GM18861 (cell line): ENCODE measurements around the gene PSMB9.
"Not testable (repeated sequence)": the region's sequence is repeated elsewhere in the genome, so short reads cannot be mapped to it uniquely, and the experiment has no call there.

Source experiments
- ATAC-seq: cut with Tn5 transposase; IDR thresholded peaks from one replicate; pipeline ENCODE4 v1.9.1; 2021; ENCODE audit not compliant: unreplicated experiment

Gene PSMB9

DNA sequence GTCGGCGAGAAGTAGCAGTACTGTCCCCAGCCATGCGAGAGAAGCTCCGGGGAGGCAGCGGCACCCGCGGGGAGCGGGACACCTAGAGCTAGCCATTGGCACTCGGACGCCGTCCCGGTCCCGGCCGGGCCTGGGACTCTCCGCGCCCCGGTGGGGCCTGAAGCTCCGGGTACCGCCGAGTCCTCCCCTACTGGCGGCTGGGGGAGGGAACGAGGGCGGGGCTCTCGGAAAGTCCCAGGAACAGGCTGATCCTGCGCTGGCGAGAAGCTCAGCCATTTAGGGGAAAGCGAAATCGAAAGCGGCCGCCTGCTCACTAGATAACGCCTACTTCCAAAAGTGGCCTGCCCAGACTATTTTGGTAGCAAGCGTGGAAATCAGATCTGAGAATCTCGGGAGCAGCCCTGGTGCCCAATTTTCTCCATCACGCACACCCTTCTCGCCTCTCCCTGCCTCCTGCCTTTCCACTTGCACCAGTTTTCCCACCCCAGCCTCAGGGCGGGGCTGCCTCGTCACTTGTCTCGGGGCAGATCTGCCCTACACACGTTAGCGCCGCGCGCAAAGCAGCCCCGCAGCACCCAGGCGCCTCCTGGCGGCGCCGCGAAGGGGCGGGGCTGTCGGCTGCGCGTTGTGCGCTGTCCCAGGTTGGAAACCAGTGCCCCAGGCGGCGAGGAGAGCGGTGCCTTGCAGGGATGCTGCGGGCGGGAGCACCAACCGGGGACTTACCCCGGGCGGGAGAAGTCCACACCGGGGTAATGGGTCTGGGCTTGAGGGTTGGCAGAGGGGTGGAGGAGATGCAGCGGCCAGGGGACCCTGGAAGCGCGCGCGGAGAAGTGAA, at the start of gene PSMB9, which contains the start of gene TAP1:
Gene PSMB9, plus strand, starts transcription at position 652 of the 835 bp plus-strand sequence. Its CDS starts 38 bp downstream, at position 690.
Gene TAP1, minus strand, starts transcription at position 164 of the 835 bp plus-strand sequence. Its CDS starts 68 bp downstream, at position 96.
- peak; percentile 63 for ATAC-seq

DNA sequence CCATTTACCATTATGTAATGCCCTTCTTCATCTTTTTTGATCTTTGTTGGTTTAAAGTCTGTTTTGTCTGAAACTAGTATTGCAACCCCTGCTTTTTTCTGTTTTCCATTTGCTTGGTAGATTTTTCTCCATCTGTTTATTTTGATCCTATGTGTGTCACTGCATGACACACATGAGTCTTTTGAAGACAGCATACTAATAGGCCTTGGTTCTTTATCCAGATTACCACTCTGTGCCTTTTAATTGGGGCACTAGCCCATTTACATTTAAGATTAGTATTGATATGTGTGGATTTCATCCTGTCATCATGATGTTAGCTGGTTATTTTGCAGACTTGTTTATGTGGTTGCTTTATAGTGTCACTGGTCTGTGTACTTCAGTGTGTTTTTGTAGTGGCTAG, 48.6 kb upstream of the PSMB9 start:
- ATAC-seq: not testable (repeated sequence)

DNA sequence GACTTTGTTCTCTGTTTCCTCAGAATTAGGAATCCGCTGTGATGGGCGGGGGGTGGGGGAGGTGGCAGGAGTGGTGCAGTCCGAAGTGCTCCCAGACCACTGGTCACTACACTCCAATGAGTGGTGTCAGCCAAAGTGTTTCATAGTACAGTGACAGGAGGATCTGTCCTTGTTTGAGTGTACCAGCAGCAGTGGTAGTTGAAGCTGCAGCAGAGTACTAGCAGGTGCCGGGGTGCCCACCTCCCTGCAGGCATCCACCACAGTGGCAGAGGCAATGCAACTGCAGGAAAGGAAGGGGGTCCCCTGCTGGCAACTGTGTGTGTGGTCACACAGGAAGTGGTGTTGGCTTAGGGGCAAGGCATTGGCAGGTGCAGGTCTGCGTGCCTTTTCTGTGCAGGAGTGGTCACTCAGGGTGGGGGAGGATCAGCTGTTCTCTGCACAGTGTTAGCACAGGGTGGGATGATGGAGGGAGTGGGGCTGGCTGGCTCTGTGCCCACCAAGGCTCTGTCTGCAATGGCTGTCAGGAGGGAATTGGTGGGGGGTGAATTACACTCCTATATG, 46.9 kb upstream of the PSMB9 start:
- ATAC-seq: no peak

DNA sequence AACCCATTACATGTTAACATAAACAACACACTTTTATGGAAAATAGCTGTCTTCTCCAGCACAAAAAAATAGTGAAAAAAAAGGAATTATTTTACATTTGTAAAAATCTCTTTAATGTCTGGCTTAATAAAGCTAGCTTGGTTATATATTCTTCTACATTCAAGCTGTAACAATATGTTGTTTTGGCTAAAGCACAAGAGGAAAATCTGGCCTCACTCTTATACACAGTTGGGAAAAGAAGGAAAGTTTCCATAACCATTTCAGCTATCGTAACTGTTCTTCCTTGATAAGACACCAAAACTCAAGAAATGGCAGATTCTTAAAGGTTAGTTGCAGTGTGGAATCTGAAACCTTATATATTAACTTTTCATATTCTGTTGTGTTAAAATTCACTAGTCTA, 44.8 kb upstream of the PSMB9 start:
- no peak for ATAC-seq

DNA sequence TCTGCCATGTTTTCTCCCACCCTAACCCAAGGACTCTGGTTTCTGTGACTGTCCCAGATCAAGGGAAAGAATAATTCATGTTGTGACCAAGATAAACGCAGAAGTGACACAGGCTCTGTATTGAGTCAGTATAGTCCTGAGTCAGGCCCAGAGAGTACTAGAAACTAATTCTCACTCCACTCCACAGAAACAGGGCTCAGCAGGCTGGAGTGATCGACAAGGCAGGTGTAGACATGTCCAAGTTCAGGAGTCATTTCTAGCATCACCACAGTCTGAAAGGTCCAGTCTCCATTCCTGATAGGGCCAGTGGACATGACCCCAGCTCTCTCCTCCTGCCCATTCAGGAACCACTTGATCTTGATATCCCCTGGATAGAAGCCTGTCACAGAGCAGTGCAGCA, 39.8 kb upstream of the PSMB9 start:
- no peak for ATAC-seq

DNA sequence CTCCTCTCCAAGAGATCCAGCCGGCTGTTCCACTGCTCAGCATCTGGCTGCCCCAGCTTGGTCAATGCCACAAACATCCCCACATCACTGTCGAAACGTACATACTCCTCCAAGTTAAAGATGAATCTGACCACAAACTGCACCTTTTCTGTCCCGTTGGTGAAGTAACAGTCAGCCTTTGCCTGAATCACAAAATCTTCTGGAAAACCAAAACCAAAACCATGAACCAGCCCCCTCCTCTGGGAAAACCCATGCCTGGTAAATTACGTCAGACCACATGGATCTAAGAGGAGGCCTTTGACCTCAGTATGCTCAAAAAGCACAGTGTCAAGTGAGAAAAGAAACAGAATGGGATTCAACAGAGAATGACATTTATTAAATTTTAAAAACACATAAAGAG, 38.9 kb upstream of the PSMB9 start:
- ATAC-seq: no peak

DNA sequence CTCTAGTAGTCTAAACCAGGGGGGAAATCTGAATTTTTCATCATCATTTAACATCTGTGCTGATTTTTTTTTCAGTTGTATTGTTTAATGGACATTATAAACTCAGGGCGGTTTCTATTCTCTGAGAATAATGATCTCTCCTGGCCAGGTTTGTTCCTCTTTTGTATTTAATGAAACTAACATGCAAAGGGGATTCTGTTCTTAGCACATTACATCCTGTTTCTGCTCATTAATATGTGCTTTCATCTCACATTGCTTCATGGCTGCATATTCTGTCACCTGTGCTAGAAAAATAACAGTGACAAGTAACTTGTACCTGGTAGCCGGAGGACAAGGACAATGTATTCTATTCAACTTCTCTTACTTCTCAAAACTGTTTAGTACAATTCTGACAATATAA, 38.0 kb upstream of the PSMB9 start:
- ATAC-seq: peak; percentile 39

DNA sequence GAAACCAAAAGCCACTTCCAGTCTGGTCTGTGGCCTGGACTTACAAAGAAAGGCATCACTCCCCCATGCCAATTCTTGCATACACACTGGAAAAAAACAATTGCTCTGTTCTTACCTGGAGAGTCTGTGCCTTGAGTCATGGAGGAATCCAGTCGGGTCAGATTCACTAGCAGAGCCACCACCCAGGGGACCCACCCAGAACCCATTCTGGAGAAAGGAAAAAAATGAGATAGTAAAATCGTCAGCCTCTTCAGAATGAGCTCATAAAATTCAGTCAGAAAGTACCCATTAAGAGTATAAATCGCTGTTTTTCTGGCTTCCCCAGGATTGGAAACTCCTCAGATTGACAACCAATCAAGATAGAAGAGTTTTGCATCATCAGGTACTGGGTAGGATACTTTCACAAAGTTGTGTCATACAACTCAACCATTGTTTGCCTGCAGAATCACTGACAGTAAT, 37.2 kb upstream of the PSMB9 start, which contains the start of gene HLA-DOB:
Gene HLA-DOB, minus strand, starts transcription at position 257 of the 459 bp plus-strand sequence. Its CDS starts 51 bp downstream, at position 206.
- ATAC-seq: peak; percentile 53

DNA sequence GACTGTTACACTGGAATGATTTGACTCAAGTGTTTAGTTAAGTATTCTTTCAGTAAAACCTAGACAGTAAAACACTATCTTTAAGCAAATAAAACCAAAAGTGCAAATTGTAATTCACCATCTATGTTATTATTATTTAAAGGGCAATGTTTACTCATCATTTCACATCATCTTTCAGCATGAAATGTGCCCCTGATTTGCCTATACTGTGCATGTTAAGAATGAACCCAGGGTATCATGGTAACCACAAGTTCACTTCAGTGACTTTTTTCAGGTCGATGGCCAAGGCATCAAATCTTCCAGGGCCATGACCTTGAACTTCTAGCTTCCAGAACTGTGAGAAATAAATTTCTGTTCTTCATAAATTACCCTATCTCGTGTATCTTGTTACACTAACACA, 35.1 kb upstream of the PSMB9 start:
- ATAC-seq: no peak

DNA sequence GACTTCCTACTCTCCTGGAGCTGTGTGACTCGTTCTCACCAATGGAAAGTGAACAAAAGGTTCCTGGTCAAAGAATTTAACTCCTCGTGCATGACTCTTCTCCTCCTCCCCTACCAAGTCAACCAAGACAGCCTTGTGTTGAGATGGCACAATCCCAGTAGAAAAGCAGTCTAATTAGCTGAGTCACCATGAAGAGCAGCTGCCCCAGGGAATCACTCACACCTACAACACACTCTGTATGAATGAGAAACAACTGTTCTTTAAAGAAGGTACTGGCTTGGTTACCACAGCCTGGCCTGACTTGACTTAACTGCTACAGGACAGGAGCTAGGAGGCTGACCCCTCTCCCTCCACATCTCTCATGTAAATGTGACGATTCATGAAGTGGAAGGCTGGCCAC, 34.3 kb upstream of the PSMB9 start:
- no peak for ATAC-seq

DNA sequence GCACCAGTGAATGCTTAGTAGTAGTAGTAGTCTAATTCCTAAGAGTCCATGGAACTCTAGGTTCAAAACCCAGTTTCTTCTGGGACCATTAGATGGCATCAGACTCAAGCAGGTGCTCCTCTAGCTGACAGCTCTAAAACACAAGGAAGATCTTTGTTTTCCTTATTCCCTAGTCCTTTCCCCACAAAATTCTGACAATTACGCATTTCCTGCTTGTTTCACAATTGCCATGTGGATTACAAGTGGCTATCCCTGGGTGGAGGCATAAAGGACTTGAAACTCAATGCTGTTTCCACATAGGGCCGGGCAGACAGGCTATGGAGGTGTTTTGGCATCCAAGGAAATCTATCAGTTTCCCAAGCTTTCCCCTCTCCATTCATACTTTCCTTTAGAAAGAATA, 28.0 kb upstream of the PSMB9 start:
- no peak for ATAC-seq

DNA sequence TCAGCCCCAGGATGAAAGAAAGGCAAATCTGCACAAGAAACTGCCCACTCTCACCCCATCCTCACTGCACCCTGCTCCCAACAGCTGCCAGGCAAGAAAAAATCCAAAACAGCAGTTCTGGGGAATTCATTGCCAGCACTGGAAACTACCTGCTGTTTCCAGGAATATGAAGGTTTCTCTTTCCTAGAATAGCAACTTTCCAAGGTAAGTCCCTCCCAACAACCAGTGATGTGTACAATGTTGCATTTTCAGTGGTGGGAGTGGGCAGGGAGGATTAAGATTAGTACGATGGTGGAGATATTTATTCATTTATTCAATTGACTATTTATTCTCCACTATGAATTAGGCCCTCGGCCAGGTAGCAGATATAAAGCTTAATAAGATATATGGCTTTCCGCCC, 27.0 kb upstream of the PSMB9 start:
- no peak for ATAC-seq

DNA sequence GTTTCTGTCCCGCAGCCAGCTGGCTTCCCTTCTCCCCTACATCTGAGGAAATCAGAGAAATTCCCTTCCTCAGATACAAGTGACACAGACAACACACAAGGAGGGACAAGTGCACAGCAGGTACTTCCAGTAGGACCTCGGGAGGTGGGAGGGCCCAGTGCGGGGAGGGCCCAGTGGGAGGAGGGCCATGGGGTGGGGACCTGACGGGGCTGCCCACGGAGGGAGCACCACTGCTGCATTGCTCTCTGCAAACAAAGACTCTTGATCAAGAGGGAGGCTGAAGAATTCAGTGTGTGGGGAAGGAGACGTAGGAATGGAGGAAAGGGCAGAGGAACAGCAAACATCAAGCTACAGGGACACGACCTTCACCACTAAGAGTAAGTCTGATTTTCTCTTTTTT, 24.5 kb upstream of the PSMB9 start:
- ATAC-seq: no peak

DNA sequence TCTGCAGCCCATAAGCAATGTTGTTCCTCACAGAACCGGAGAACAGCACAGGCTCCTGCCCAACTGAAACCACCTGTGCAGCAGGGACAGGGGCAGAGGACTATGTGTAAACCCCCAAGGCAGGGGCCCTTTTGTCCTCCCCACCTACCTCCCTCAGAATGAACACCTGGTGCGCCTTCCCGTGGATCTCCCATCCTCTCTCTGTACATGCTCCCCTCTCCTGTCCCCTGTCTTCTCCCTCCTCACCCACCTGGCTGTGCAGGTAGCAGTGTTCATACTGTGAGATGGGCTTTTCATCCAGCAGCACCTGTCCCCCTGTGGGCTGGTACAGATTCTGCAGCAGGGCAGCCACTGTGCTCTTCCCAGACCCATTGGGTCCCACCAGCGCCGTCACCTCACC, 24.0 kb upstream of the PSMB9 start:
- no peak for ATAC-seq

DNA sequence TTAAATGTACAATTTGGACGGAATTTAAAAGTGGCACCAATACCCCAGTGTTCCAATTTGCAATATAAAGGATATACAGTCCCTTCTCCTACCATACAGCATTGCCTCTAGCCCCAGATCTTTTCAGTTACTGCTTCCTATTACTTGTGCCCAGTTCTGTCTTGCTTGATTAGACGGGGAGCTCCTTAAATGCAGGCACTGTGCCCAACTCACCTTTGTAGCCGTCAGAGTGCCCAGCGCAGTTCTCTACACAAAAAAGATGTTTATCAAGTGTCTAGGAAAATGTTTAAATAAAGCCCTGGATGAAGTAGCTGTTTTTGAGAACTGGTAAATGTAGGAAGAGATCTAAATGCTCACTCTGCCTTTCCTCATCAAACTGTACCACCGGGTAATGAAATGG, 23.1 kb upstream of the PSMB9 start:
- no peak for ATAC-seq

DNA sequence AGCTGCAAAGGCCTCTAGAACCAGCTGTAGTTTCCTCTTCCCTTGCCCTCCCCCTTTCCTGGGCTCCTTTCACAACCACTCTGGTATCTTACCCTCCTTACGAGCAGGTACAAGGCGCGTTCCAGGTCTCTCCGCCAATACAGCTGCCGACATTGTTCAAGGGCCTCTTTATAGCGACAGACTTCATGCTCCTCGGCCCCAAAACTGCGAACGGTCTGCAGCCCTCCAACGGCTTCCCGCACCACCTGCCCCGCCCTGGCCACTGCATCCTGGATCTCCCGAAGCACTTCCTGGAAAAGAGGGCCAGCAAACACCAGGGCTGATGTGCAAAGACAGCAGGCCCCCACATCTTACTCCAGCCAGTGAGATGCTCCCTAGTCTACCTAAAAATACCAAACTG, 21.5 kb upstream of the PSMB9 start:
- no peak for ATAC-seq

DNA sequence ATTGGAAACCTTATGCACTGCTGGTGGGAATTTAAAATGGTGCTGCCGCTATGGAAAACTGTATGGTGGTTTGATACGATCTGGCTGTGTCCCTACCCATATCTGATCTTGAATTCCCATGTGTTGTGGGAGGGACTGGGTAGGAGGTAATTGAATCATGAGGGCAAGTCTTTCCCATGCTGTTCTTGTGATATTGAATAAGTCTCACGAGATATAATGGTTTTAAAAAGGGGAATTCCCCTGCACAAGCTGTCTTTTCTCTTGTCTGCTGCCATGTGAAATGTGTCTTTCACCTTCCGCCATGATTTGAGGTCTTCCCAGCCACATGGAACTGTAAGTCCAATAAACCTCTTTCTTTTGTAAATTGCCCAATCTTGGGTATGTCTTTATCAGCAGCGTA, 20.3 kb upstream of the PSMB9 start:
- no peak for ATAC-seq

DNA sequence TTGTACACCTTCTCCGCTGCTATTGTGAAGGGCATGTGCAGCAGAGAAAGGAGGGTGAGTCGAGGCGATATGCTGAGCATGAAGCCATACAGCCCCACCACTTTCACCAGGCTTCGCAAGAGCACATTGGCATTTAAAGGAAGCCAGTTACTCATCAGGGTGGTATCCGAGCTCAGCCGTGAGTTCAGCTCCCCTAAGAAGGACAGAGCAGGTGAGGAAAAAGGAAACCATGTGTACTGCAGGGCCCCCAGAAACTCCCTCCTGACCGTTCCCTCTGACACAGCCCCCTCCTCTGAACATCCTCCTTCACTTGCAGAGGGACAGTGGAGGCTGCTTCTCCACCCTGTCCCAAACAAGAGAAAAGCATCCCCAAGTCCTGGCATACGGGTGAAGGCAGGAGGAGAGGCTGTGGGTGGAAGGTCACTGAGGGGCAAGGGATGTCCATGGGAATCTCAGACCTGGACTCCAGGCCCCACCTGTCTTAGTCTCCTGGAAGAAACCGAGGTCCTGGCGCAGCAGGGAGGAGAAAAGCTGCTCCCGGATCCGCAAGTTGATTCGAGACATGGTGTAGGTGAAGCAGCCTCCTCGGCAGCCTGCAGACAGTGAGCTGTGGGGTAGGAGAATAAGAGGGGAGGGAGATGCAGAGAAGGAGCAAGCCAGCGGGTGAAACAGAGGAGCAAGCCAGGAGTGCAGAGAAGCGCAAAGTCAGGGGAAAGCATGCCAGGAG, 18.7 kb upstream of the PSMB9 start:
- no peak for ATAC-seq

DNA sequence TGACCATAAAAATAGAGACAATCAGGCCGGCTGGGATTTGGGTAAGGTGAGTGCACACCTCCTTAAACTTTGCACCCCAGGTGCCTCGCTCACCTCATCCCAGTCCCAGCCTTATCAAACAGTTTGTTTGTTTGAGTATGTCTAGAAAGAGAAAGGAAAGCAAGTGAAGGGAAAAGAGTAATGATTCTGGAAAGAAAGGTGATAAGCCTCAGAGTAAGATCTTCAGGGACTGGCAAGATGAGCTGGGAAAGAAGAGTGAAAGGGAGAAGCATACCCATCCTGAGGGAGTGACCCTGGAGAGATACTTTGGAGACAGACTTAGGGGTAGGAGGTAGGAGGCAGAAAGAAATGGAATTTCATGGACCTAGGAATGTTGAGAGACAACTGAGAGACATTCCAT, 17.1 kb upstream of the PSMB9 start:
- no peak for ATAC-seq

DNA sequence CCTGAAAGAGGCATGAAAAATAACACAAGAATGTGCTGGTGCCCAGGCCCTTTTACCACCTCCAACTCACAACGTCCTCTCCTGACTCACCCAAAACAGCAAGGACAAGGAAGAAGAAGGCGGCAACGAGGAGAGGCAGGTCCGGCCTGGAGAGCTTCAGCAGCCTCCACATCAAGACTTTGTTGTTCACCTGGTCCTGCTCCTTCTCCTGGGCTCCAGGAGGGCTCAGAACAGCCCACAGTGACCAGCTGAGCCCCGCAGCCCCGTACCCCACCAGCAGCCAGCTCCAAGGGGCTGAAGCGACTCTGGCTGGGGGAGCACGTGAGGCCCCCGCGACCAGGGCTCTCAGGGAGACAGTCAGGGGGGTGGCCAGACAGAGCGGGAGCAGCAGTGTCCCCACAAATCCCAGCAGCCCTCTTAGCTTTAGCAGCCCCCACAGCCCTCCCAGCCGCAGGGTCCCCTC, 16.3 kb upstream of the PSMB9 start:
- no peak for ATAC-seq

DNA sequence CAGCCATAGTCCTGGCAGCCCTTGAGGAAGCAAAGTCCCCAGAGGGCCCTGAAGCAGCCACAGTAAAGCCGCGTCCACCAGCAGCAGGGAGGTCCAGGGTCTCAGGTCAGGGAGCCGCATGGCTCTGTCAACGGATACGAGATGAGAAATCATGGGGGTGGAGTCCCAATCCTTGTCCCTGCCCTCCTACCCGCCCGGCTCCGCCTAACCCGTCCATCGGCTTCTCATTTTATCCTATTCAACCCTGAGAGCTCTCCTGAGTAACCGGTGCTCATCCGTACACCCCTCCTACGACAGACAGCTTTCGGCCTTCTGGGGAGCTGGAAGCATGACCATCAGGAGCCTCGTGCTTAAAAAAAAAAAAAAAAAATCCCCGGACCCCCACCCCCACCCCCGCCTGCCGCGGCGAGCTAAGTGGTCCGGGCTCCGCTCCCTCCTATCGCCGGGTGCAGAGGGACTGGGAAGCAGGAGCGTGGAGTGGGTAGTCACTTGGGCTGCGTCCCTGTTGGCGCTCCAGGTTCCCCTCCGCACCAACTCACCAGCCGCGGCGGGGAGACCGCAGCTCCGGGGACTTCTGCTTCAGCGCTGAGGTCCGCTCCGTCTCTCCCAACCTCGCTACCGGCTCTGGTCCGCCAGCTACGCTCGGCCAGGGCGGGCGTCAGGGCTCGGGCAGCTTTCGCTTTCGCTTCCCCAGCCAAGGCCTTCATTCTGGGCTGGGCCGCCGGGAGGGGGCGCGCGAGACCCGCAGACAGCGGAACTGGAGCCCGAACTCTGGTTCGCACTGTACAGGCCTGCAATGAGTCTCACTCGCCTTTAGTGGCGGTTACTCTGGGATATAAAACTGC, 15.7 kb upstream of the PSMB9 start, which contains the start of gene TAP2:
Gene TAP2, minus strand, starts transcription at position 626 of the 845 bp plus-strand sequence. Its CDS starts 506 bp downstream, at position 120.
- ATAC-seq: peak; percentile 62
